Right cardiac atrium (tissue), 5 donors: ENCODE results near the gene SCN5A. TPM values are rescaled to one million over a fixed set of nuclear protein-coding genes. Genes with fewer than 3 reads are reported as not detected.

Experiments used
- ATAC-seq, 2 donors: fragments of 200-7000 bp; cut with Tn5 transposase; one replicate each; pipeline versions ENCODE4 v1.8.0 to v1.9.1; 2020; ENCODE audit warnings: moderate library complexity in 2 of 2, mild to moderate bottlenecking in 1 of 2
- DNase-seq, 3 donors: peaks; one replicate each; pipeline ENCODE4 v3.0.0-alpha.2; 2020
- H3K27ac ChIP-seq: one replicate; pipeline ENCODE4 v1.5.1; 2013; ENCODE audit warnings: mild to moderate bottlenecking, low read length, control low read depth, moderate library complexity
- H3K27me3 ChIP-seq: one replicate; pipeline ENCODE4 v1.6.1; 2013; ENCODE audit not compliant: control insufficient read depth, insufficient read depth
- H3K4me1 ChIP-seq: one replicate; pipeline ENCODE4 v1.6.1; 2013; ENCODE audit warnings: low read length; ENCODE audit not compliant: control insufficient read depth, insufficient read depth
- H3K4me3 ChIP-seq: one replicate; pipeline ENCODE4 v1.5.1; 2013; ENCODE audit warnings: low read length, control low read depth
- H3K9me3 ChIP-seq: one replicate; pipeline ENCODE4 v1.6.1; 2013; ENCODE audit warnings: low read length; ENCODE audit not compliant: control insufficient read depth
- WGBS: extraction: QIAGEN DNeasy Blood & Tissue Kit; methylation state at CpG from one replicate; pipeline ENCODE4 v1.1.7; 2013; 5-methylcytosine and 5-hydroxymethylcytosine counted together
- intact Hi-C, 4 donors: fragments of 100-400 bp; cut with DNase I; formaldehyde crosslinking; loops; one replicate each; pipeline versions ENCODE4 v1.11.0 to v1.14.0; 2022 to 2023
- polyA plus RNA-seq: library from polyadenylated mRNA; stranded (reverse); fragments of 200-250 nt; gene quantifications from one replicate; pipeline ENCODE4 v1.2.3, GENCODE V29; 2013
- total RNA-seq, 4 donors: library from RNA; stranded (reverse); fragmentation: NEBNext Ultra II Directional; extraction: Animal tissue kit (Norgen Biotek cat#: 25700); gene quantifications; one replicate each; pipeline ENCODE4 v1.2.1, GENCODE V29; 2021
- donor health status: healthy with polysubstance abuse.
- donor health status: DM: no; HTN: yes; CAD: no.
- donor health status: DM: no; HTN: no; CAD: no.
- donor health status: DM: no; HTN: yes; CAD: no; lungs with severe emphysema.
- donor health status: DM: yes; HTN: yes; CAD: no.

The SCN5A gene
- total and polyA plus RNA-seq, 5 donors, result 69.0 to 202 (median 134) TPM

DNA sequence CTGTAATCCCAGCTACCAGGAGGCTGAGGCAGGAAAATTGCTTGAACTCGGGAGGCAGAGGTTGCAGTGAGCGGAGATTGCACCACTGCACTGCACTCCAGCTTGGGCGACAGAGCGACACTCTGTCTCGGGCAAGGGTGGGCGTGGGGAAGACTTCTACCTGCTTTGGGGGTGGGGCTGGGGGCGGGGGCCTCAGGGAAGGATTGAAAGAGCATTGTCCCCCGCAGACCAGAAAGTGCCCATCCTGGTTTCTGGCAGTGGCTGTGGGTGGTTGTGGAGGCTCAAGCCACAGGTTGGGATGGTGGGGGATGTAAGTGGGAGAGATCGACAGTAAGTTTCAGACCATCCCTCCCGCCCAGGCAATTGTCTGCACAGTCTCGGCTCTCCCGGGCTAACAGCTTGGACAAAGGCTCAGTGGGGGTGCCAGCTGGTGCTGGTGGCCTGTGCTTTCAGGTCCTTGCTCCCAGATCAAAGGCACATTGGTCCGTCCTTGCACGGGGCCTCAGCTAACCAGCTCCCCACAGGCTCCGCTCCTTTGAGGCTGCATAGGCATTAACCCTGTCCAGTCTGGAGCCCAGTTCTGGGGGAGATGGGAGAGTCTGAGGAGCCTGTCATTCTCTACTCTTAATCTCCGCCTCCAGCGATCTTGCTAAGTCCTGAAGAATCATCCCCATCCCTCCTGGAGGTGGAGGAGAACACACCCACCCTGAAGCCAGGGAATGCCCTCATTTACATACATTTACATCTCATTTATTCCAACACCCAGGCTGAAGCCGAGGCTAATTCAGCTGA, 8.6 kb downstream of the SCN5A start:
- 51% methylated on average over 18 of the region's 18 CpGs for WGBS
- Histone ChIP-seq H3K4me1 (peaks cover 2% of the 10 kb centered on the region), H3K27ac (no peak overlapping the region), H3K4me3 (no peak overlapping the region), H3K27me3 (no peaks in the 10 kb centered on the region), H3K9me3 (no peaks in the 10 kb centered on the region)
- intact Hi-C loops, result no loop called here
- DNase-seq, result no peak
- ATAC-seq, result no peak

- DNase-seq (no peak), ATAC-seq (no peak)
- 60% methylated on average over 2 of the region's 2 CpGs for whole genome bisulfite sequencing
- peaks cover 2% of the 10 kb centered on the region for H3K4me1 ChIP-seq
- H3K4me3 ChIP-seq, result no peak overlapping the region
- intact Hi-C loops, result no loop called here
- no peaks in the 10 kb centered on the region for H3K9me3 ChIP-seq
- H3K27me3 ChIP-seq, result no peaks in the 10 kb centered on the region
- peak overlapping the region; percentile 9 for H3K27ac ChIP-seq
Observed at GRCh38 chr3:38638354-38638753, 11.1 kb downstream of the SCN5A start.

GRCh38 chr3:38637906-38638305, 11.6 kb downstream of the SCN5A start:
- WGBS, result 37% methylated on average over 5 of the region's 5 CpGs

GRCh38 chr3:38636881-38637280, 12.6 kb downstream of the SCN5A start:
- Histone ChIP-seq H3K9me3 (no peaks in the 10 kb centered on the region), H3K4me1 (peaks cover 5% of the 10 kb centered on the region), H3K27ac (no peak overlapping the region), H3K4me3 (no peak overlapping the region), H3K27me3 (no peaks in the 10 kb centered on the region)
- intact Hi-C loops, result no loop called here
- 71% methylated on average over 6 of the region's 6 CpGs for WGBS
- DNase-seq (no peak), ATAC-seq (no peak)

More at GRCh38 chr3:38637906-38638305, 11.6 kb downstream of the SCN5A start:
- intact Hi-C loops, result no loop called here
- DNase-seq (no peak), ATAC-seq (no peak)
- Histone ChIP-seq H3K27me3 (no peaks in the 10 kb centered on the region), H3K4me1 (peaks cover 2% of the 10 kb centered on the region), H3K9me3 (no peaks in the 10 kb centered on the region), H3K27ac (peak overlapping the region; percentile 9), H3K4me3 (no peak overlapping the region)

- no peak for ATAC-seq
- Histone ChIP-seq H3K9me3 (no peaks in the 10 kb centered on the region), H3K4me1 (peaks cover 4% of the 10 kb centered on the region), H3K27me3 (no peaks in the 10 kb centered on the region), H3K4me3 (no peak overlapping the region), H3K27ac (no peak overlapping the region)
- 60% methylated on average over 7 of the region's 7 CpGs for WGBS
- intact Hi-C loops, result no loop called here
- DNase-seq, result no peak
Observed at GRCh38 chr3:38636464-38636863, 13.0 kb downstream of the SCN5A start.

DNA sequence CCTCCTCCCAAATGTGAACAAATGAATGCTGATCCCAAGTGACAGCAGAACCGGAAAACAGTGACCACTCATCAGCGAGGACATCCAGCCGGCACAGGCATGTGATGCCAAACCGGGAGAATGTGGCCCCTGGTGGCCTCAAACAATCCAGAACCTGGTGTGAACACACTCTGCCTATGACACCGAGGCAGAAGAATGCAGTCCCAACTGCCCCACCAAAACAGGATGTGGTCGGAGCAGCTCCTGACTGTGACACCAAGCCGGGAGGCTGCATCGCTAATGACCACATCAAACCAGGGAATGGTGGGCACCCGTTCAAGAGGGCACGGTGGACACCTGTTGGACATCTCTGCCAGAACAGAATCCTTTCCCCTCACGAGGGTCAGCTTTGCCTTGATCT, 15.4 kb downstream of the SCN5A start:
- intact Hi-C loops, result no loop called here
- WGBS, result 35% methylated on average over 11 of the region's 11 CpGs
- H3K27ac ChIP-seq, result peak overlapping the region; percentile 40
- no peaks in the 10 kb centered on the region for H3K9me3 ChIP-seq
- H3K4me3 ChIP-seq, result no peak overlapping the region
- ATAC-seq (peak; percentile 17 to 44), DNase-seq (no peak)
- H3K27me3 ChIP-seq, result no peaks in the 10 kb centered on the region
- H3K4me1 ChIP-seq, result peaks cover 4% of the 10 kb centered on the region

DNA sequence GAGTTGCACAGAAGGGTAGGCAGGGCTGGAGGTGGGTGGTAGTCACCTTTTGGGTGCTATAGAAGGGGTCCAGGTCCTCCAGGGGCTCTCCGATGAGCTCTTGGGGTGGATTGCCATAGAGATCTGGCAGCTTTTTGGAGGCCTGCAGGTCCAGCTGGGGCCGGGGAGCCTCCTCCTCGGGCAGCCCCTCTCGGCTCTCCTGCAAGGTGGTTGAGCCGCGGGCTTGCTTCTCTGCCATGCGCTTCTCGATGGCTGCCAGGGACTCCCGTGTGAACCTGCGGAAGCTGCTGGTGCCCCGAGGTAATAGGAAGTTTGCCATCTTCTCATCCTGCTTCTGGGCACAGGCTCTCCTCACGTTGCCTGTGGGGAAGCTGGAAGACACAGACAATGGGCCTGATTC, 16.5 kb downstream of the SCN5A start:
- 87% methylated on average over 12 of the region's 12 CpGs for WGBS
- Histone ChIP-seq H3K27ac (peak overlapping the region; percentile 25), H3K27me3 (no peaks in the 10 kb centered on the region), H3K4me1 (peaks cover 4% of the 10 kb centered on the region), H3K9me3 (no peaks in the 10 kb centered on the region), H3K4me3 (no peak overlapping the region)
- DNase-seq, result no peak
- ATAC-seq, result no peak
- intact Hi-C loops, result no loop called here

GRCh38 chr3:38630606-38631005, 18.9 kb downstream of the SCN5A start:
- DNase-seq, result no peak
- no peak for ATAC-seq
- intact Hi-C loops, result no loop called here
- no peaks in the 10 kb centered on the region for H3K27me3 ChIP-seq
- no peak overlapping the region for H3K27ac ChIP-seq
- no peaks in the 10 kb centered on the region for H3K9me3 ChIP-seq
- 20% methylated on average over 5 of the region's 5 CpGs for WGBS
- no peak overlapping the region for H3K4me3 ChIP-seq
- peaks cover 4% of the 10 kb centered on the region for H3K4me1 ChIP-seq

- no peaks in the 10 kb centered on the region for H3K27me3 ChIP-seq
- DNase-seq (peak in 1 of 3 donors; percentile 39), ATAC-seq (no peak)
- 63% methylated on average over 8 of the region's 8 CpGs for WGBS
- intact Hi-C loops, result no loop called here
- no peak overlapping the region for H3K27ac ChIP-seq
- H3K4me1 ChIP-seq, result peaks cover 4% of the 10 kb centered on the region
- H3K4me3 ChIP-seq, result no peak overlapping the region
- no peaks in the 10 kb centered on the region for H3K9me3 ChIP-seq
Observed at GRCh38 chr3:38630070-38630469, 19.4 kb downstream of the SCN5A start.

- H3K4me3 ChIP-seq, result no peak overlapping the region
- peaks cover 4% of the 10 kb centered on the region for H3K4me1 ChIP-seq
- H3K27ac ChIP-seq, result no peak overlapping the region
- ATAC-seq, result no peak
- intact Hi-C loops, result no loop called here
- peak in 1 of 3 donors; percentile 6 for DNase-seq
- H3K27me3 ChIP-seq, result no peaks in the 10 kb centered on the region
- H3K9me3 ChIP-seq, result no peaks in the 10 kb centered on the region
- WGBS, result 86% methylated on average over 5 of the region's 5 CpGs
Observed at GRCh38 chr3:38628835-38629234, 20.7 kb downstream of the SCN5A start.

DNA sequence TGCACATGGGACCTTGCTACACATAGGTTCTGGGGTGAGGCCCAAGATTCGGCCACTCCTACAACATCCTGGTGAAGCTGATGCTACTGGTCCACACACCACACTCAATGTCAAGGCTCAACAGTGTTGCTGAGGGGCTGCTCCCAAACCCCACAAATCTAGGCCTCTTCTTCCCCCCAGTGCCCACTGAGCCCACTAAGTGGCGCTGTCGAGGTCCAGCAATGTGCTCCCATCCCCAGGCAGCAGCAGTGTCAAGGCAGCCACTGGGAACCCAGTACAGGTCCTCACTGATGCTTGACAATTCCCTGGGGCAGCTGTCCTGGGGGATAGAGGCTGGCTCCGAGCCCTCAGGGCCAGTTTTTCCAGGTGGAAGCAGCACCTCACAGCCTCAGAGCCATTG, 21.5 kb downstream of the SCN5A start:
- Histone ChIP-seq H3K4me3 (no peak overlapping the region), H3K27me3 (no peaks in the 10 kb centered on the region), H3K27ac (no peak overlapping the region), H3K4me1 (peaks cover 4% of the 10 kb centered on the region), H3K9me3 (no peaks in the 10 kb centered on the region)
- intact Hi-C loops, result no loop called here
- ATAC-seq (no peak), DNase-seq (no peak)
- WGBS, result 60% methylated on average over 4 of the region's 4 CpGs

DNA sequence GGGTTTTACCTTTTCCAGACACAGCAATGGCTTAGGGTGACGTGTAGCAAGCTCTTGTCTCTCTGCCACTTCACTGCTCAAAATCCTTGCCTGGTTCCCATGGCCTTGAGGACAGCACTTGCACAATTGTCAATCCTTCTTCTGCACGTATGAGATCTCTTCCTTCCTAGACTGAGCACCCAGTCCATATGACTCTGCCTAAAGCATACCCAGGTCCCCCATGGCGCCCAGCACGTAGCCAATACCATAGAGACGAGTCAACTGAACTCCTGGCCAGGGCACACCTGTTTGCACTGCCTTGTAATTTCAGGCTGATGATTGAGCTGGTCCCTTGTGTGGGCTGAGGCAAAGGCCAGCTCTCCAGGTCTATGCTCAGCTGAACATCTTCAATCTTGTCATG, 23.3 kb downstream of the SCN5A start:
- no peak for ATAC-seq
- Histone ChIP-seq H3K27me3 (no peaks in the 10 kb centered on the region), H3K4me1 (no peaks in the 10 kb centered on the region), H3K4me3 (no peak overlapping the region), H3K27ac (no peak overlapping the region), H3K9me3 (no peaks in the 10 kb centered on the region)
- no peak for DNase-seq
- 76% methylated on average over 5 of the region's 5 CpGs for WGBS
- intact Hi-C loops, result no loop called here
